ENCODE data around the gene SLC27A3. TPM values are rescaled to one million over a fixed set of nuclear protein-coding genes. Genes with fewer than 3 reads are reported as not detected.

SLC27A3 gene
- total RNA-seq, 2 experiments from 2014 or later: 41.1 to 50.1 TPM

Other genes with a start within 250 kb of the SLC27A3 start
- 100 to 1,000 TPM; 425 to 431 TPM for gene S100A6, start 239.4 kb upstream of the SLC27A3 start, total RNA-seq
- gene S100A5, start 234.5 kb upstream of the SLC27A3 start, total RNA-seq: 1 to 10 TPM; 1.8 to 1.9 TPM
- 100 to 1,000 TPM; 628 to 665 TPM for gene S100A4, start 229.6 kb upstream of the SLC27A3 start, total RNA-seq
- gene S100A3, start 226.1 kb upstream of the SLC27A3 start, total RNA-seq: not detected
- gene S100A2, start 209.6 kb upstream of the SLC27A3 start, total RNA-seq: under 1 TPM in 1 of 2 experiments, not detected in 1; 0.63 TPM
- gene S100A16, start 162.3 kb upstream of the SLC27A3 start, total RNA-seq: not detected
- gene S100A14, start 159.1 kb upstream of the SLC27A3 start, total RNA-seq: not detected
- 1 to 10 TPM; 6.2 to 7.0 TPM for gene S100A13, start 147.9 kb upstream of the SLC27A3 start, total RNA-seq
- not detected for gene S100A1, start 147.0 kb upstream of the SLC27A3 start, total RNA-seq
- gene CHTOP, start 141.3 kb upstream of the SLC27A3 start, total RNA-seq: 10 to 100 TPM; 81.9 to 82.0 TPM
- 10 to 100 TPM; 36.5 to 37.7 TPM for gene SNAPIN, start 116.7 kb upstream of the SLC27A3 start, total RNA-seq
- gene ILF2, start 104.4 kb upstream of the SLC27A3 start, total RNA-seq: 100 to 1,000 TPM; 211 to 215 TPM
- gene NPR1, start 96.7 kb upstream of the SLC27A3 start, total RNA-seq: not detected
- 10 to 100 TPM; 53.7 to 54.5 TPM for gene INTS3, start 47.4 kb upstream of the SLC27A3 start, total RNA-seq
- gene GATAD2B, start 147.6 kb downstream of the SLC27A3 start, total RNA-seq: 10 to 100 TPM; 70.2 to 71.7 TPM
- gene DENND4B, start 171.3 kb downstream of the SLC27A3 start, total RNA-seq: 100 to 1,000 TPM; 140 to 143 TPM
- gene CRTC2, start 183.2 kb downstream of the SLC27A3 start, total RNA-seq: 100 to 1,000 TPM in 1 of 2 experiments, 10 to 100 TPM in 1; 85.1 to 104 TPM
- gene SLC39A1, start 188.1 kb downstream of the SLC27A3 start, total RNA-seq: 10 to 100 TPM; 35.7 to 36.5 TPM
- 1 to 10 TPM; 5.7 to 9.0 TPM for gene CREB3L4, start 192.5 kb downstream of the SLC27A3 start, total RNA-seq
- gene JTB, start 202.3 kb downstream of the SLC27A3 start, total RNA-seq: 100 to 1,000 TPM; 133 to 140 TPM
- gene RAB13, start 210.9 kb downstream of the SLC27A3 start, total RNA-seq: 1 to 10 TPM; 5.2 to 6.5 TPM
- gene RPS27, start 215.4 kb downstream of the SLC27A3 start, total RNA-seq: 1,000 to 10,000 TPM; 1,866 to 2,104 TPM

Data from activated CD8-positive, alpha-beta T cell treated with anti-CD3 and anti-CD28 coated beads, Interleukin-2, amount 10 ng/mL, durations not matched to agents 7 days and 5 days (primary cell).